ENCODE data around the gene KCNAB1.

The KCNAB1 gene

GRCh38 chr3:156160647-156161046, 40.3 kb downstream of the KCNAB1 start:
- no peak overlapping the region for H3K4me2 ChIP-seq (ENCODE audit: low read depth, low read length, poor library complexity, severe bottlenecking)
- H3K9me3 ChIP-seq (ENCODE audit: insufficient read depth, low read length) = no peaks in the 10 kb centered on the region
- no peaks in the 10 kb centered on the region for H3K9me2 ChIP-seq (replicated peaks; ENCODE audit: insufficient read depth, low read length)
- no peaks in the 10 kb centered on the region for H4K20me1 ChIP-seq (ENCODE audit: low read depth, low read length)
- no peaks in the 10 kb centered on the region for H3K36me3 ChIP-seq (ENCODE audit: low read length)
- no peak overlapping the region for H3K27ac ChIP-seq (ENCODE audit: low read depth, low read length)
- no peak overlapping the region for H3K4me3 ChIP-seq (ENCODE audit: insufficient read depth, low read length, poor library complexity, severe bottlenecking)
- no peak overlapping the region for H2AFZ ChIP-seq (ENCODE audit: low read depth, low read length, severe bottlenecking)
- TF ChIP-seq EZH2phosphoT487 (conservative IDR thresholded peaks at IDR 0.05; ENCODE audit: low read length) = no peak
- TF ChIP-seq CTCF (IDR thresholded peaks at IDR 0.05; ENCODE audit: insufficient read depth, low read length, poor library complexity, severe bottlenecking) = no peak
- no peaks in the 10 kb centered on the region for H3K79me2 ChIP-seq (ENCODE audit: insufficient read depth, low read length)
- H3K9ac ChIP-seq (ENCODE audit: low read length) = no peak overlapping the region
- no peaks in the 10 kb centered on the region for H3K27me3 ChIP-seq (ENCODE audit: low read length)
- H3F3A ChIP-seq (ENCODE audit: insufficient read depth) = no peaks in the 10 kb centered on the region

- H4K20me1 ChIP-seq (ENCODE audit: low read depth, low read length) = no peaks in the 10 kb centered on the region
- no peaks in the 10 kb centered on the region for H3K27me3 ChIP-seq (ENCODE audit: low read length)
- H3K4me3 ChIP-seq (ENCODE audit: insufficient read depth, low read length, poor library complexity, severe bottlenecking) = no peak overlapping the region
- H3K9me3 ChIP-seq (ENCODE audit: insufficient read depth, low read length) = no peaks in the 10 kb centered on the region
- no peak overlapping the region for H3K9ac ChIP-seq (ENCODE audit: low read length)
- H3K36me3 ChIP-seq (ENCODE audit: low read length) = no peaks in the 10 kb centered on the region
- TF ChIP-seq EZH2phosphoT487 (conservative IDR thresholded peaks at IDR 0.05; ENCODE audit: low read length) = no peak
- TF ChIP-seq CTCF (IDR thresholded peaks at IDR 0.05; ENCODE audit: insufficient read depth, low read length, poor library complexity, severe bottlenecking) = no peak
- H3K79me2 ChIP-seq (ENCODE audit: insufficient read depth, low read length) = no peaks in the 10 kb centered on the region
- no peaks in the 10 kb centered on the region for H3F3A ChIP-seq (ENCODE audit: insufficient read depth)
- H3K27ac ChIP-seq (ENCODE audit: low read depth, low read length) = no peak overlapping the region
- no peaks in the 10 kb centered on the region for H3K9me2 ChIP-seq (replicated peaks; ENCODE audit: insufficient read depth, low read length)
- H3K4me2 ChIP-seq (ENCODE audit: low read depth, low read length, poor library complexity, severe bottlenecking) = no peak overlapping the region
- no peak overlapping the region for H2AFZ ChIP-seq (ENCODE audit: low read depth, low read length, severe bottlenecking)
Measured at GRCh38 chr3:156161172-156161571, 40.8 kb downstream of the KCNAB1 start.

GRCh38 chr3:156163848-156164247, 43.5 kb downstream of the KCNAB1 start:
- Histone ChIP-seq H3K9ac (ENCODE audit: low read length) (no peak overlapping the region), H3K27me3 (ENCODE audit: low read length) (no peaks in the 10 kb centered on the region), H3K4me3 (ENCODE audit: insufficient read depth, low read length, poor library complexity, severe bottlenecking) (no peak overlapping the region), H3K36me3 (ENCODE audit: low read length) (no peaks in the 10 kb centered on the region), H3K27ac (ENCODE audit: low read depth, low read length) (no peak overlapping the region), H3K9me2 (replicated peaks; ENCODE audit: insufficient read depth, low read length) (no peaks in the 10 kb centered on the region), H3K9me3 (ENCODE audit: insufficient read depth, low read length) (no peaks in the 10 kb centered on the region), H3K79me2 (ENCODE audit: insufficient read depth, low read length) (no peaks in the 10 kb centered on the region), H2AFZ (ENCODE audit: low read depth, low read length, severe bottlenecking) (no peak overlapping the region), H4K20me1 (ENCODE audit: low read depth, low read length) (no peaks in the 10 kb centered on the region), H3K4me2 (ENCODE audit: low read depth, low read length, poor library complexity, severe bottlenecking) (no peak overlapping the region), H3F3A (ENCODE audit: insufficient read depth) (no peaks in the 10 kb centered on the region)
- no peak for TF ChIP-seq EZH2phosphoT487 (conservative IDR thresholded peaks at IDR 0.05; ENCODE audit: low read length)
- no peak for TF ChIP-seq CTCF (IDR thresholded peaks at IDR 0.05; ENCODE audit: insufficient read depth, low read length, poor library complexity, severe bottlenecking)
